Measurements from ENCODE around the gene CFAP65.

DNA sequence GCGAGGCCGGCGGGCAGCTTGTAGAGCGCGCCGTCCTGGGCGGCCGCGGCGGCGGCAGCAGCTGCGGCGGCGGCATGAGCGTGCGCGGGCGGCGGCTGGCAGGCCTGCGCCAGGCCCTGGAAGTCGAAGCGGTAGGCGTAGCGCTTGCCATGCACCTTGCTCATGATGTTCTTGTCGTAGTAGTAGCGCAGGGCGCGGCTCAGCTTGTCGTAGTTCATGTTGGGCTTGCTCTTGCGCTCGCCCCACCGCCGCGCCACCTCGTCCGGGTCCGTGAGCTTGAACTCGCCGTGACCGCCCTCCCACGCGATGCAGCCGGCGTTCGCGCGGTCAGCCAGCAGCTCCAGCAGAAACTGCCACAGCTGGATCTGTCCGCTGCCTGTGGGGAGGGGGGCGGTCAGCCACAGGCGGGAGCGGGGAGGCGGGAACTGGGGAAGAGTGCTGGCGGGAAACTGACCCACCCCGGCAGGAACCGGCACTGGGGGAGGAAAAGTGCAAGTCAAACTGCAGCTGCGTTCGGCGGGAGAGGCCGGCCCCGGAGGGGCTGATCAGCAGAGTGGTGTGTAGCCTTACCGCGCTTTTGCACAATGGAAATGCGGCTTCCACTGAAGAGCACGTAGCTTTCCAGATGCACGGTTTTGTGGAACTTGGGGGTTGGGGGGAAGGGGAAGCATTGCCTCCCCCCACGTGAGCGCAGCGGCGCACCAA, 59.3 kb downstream of the CFAP65 start:
- TF ChIP-seq POLR2AphosphoS5 (IDR thresholded peaks at IDR 0.05) (no peak), POLR2A (IDR thresholded peaks at IDR 0.05) (no peak)
- TF ChIP-seq, protein P1, sequence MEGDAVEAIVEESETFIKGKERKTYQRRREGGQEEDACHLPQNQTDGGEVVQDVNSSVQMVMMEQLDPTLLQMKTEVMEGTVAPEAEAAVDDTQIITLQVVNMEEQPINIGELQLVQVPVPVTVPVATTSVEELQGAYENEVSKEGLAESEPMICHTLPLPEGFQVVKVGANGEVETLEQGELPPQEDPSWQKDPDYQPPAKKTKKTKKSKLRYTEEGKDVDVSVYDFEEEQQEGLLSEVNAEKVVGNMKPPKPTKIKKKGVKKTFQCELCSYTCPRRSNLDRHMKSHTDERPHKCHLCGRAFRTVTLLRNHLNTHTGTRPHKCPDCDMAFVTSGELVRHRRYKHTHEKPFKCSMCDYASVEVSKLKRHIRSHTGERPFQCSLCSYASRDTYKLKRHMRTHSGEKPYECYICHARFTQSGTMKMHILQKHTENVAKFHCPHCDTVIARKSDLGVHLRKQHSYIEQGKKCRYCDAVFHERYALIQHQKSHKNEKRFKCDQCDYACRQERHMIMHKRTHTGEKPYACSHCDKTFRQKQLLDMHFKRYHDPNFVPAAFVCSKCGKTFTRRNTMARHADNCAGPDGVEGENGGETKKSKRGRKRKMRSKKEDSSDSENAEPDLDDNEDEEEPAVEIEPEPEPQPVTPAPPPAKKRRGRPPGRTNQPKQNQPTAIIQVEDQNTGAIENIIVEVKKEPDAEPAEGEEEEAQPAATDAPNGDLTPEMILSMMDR (IDR thresholded peaks at IDR 0.05): no peak
